ENCODE data around the gene EPM2A.

- TF ChIP-seq, protein P1, sequence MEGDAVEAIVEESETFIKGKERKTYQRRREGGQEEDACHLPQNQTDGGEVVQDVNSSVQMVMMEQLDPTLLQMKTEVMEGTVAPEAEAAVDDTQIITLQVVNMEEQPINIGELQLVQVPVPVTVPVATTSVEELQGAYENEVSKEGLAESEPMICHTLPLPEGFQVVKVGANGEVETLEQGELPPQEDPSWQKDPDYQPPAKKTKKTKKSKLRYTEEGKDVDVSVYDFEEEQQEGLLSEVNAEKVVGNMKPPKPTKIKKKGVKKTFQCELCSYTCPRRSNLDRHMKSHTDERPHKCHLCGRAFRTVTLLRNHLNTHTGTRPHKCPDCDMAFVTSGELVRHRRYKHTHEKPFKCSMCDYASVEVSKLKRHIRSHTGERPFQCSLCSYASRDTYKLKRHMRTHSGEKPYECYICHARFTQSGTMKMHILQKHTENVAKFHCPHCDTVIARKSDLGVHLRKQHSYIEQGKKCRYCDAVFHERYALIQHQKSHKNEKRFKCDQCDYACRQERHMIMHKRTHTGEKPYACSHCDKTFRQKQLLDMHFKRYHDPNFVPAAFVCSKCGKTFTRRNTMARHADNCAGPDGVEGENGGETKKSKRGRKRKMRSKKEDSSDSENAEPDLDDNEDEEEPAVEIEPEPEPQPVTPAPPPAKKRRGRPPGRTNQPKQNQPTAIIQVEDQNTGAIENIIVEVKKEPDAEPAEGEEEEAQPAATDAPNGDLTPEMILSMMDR (conservative IDR thresholded peaks at IDR 0.05; ENCODE audit: low read depth in 2 of 2) = no peak
- TF ChIP-seq EZH2phosphoT487 (IDR thresholded peaks at IDR 0.05; ENCODE audit: unreplicated experiment) = no peak
- TF ChIP-seq POLR2AphosphoS5 (IDR thresholded peaks at IDR 0.05; ENCODE audit: low read depth) = no peak
- TF ChIP-seq, protein P2, sequence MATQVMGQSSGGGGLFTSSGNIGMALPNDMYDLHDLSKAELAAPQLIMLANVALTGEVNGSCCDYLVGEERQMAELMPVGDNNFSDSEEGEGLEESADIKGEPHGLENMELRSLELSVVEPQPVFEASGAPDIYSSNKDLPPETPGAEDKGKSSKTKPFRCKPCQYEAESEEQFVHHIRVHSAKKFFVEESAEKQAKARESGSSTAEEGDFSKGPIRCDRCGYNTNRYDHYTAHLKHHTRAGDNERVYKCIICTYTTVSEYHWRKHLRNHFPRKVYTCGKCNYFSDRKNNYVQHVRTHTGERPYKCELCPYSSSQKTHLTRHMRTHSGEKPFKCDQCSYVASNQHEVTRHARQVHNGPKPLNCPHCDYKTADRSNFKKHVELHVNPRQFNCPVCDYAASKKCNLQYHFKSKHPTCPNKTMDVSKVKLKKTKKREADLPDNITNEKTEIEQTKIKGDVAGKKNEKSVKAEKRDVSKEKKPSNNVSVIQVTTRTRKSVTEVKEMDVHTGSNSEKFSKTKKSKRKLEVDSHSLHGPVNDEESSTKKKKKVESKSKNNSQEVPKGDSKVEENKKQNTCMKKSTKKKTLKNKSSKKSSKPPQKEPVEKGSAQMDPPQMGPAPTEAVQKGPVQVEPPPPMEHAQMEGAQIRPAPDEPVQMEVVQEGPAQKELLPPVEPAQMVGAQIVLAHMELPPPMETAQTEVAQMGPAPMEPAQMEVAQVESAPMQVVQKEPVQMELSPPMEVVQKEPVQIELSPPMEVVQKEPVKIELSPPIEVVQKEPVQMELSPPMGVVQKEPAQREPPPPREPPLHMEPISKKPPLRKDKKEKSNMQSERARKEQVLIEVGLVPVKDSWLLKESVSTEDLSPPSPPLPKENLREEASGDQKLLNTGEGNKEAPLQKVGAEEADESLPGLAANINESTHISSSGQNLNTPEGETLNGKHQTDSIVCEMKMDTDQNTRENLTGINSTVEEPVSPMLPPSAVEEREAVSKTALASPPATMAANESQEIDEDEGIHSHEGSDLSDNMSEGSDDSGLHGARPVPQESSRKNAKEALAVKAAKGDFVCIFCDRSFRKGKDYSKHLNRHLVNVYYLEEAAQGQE (IDR thresholded peaks at IDR 0.05; ENCODE audit: unreplicated experiment) = no peak
- TF ChIP-seq EZH2 (IDR thresholded peaks at IDR 0.05; ENCODE audit: low read depth, unreplicated experiment) = no peak
Observed at GRCh38 chr6:145627451-145627850, 107.9 kb downstream of the EPM2A start.
